ENCODE measurements around the gene CDHR2. TPM values are rescaled to one million over a fixed set of nuclear protein-coding genes. Genes with fewer than 3 reads are reported as not detected.

CDHR2 gene
- total and polyA plus RNA-seq, 2 of the 13 experiments (the other 11 are each of a cell fraction or from before 2014, with no cell fraction given), result 17.9 to 20.9 TPM

DNA sequence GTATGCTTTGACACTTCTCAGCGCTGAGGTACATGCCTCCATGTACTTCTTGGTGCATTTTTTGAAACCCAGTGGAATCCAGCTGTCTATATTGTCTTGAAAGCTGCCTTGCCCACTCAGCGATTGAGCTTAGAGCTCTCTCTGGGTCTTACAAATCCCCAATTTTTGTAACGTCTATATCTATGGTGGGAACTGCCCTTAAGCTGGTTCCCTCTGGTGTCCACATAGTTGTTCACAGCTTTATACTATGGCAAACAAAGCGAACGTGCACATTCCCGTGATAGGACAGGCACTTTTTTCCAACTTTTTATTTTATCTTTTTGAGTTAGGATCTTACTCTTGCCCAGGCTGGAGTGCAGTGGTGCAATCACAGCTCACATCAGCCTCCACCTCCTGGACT is 20.9 kb downstream of the CDHR2 start:
- DNase-seq (ENCODE audit: low spot score) (no peak), ATAC-seq (no peak), FAIRE-seq (no peak)
- no peaks in the 10 kb centered on the region for H3K4me1 ChIP-seq (ENCODE audit: insufficient read depth, low read length)
- H3K9ac ChIP-seq (ENCODE audit: insufficient read depth, low read depth, low read length), result no peak overlapping the region
- no peak overlapping the region for H3K27ac ChIP-seq (ENCODE audit: extremely low read length, insufficient read depth, low read length)
- TF ChIP-seq ZNF468 (CRISPR knock-in tag; IDR thresholded peaks at IDR 0.05), result no peak
- TF ChIP-seq ZFP41 (CRISPR knock-in tag; IDR thresholded peaks at IDR 0.05; ENCODE audit: borderline replicate concordance), result no peak
- no peak for TF ChIP-seq CREB3 (CRISPR knock-in tag; IDR thresholded peaks at IDR 0.05)
- TF ChIP-seq KAT8 (CRISPR knock-in tag; IDR thresholded peaks at IDR 0.05), result no peak
- TF ChIP-seq NR2C2 (CRISPR knock-in tag; IDR thresholded peaks at IDR 0.05; ENCODE audit: borderline replicate concordance), result no peak
- no peak for TF ChIP-seq ARID2 (CRISPR knock-in tag; IDR thresholded peaks at IDR 0.05; ENCODE audit: borderline replicate concordance)
- no peak overlapping the region for H2AFZ ChIP-seq (ENCODE audit: low read length)
- POLR2A ChIA-PET, result no interaction called here
- H3K27me3 ChIP-seq (ENCODE audit: control insufficient read depth in 1 of 2, insufficient read depth in 2 of 2, low read length in 2 of 2), result no peaks in the 10 kb centered on the region
- WGBS (ENCODE audit: low lambda C conversion rate), result 95% methylated on average over 6 of the region's 6 CpGs
- H3K4me2 ChIP-seq (ENCODE audit: low read depth, low read length), result no peak overlapping the region
- no TSS peak for BruUV-seq (replicated peaks)
- CTCF ChIA-PET (ENCODE audit: low intra/inter-chr PET ratio, low total read pairs), result no interaction called here
- intact Hi-C loops (cut with micrococcal nuclease; ENCODE audit: unreplicated experiment), result no loop called here
- H3K79me2 ChIP-seq (ENCODE audit: insufficient read depth, low read length), result no peaks in the 10 kb centered on the region
- no peaks in the 10 kb centered on the region for H3K9me3 ChIP-seq (ENCODE audit: low read length)
- no peak overlapping the region for H3K4me3 ChIP-seq (replicated peaks in 1 of 3; ENCODE audit: insufficient read depth in 1 of 3, low read depth in 2 of 3, low read length in 3 of 3)
- in situ Hi-C loops (cut with HindIII; ENCODE audit: extremely low pct_ligation_motif_present, low pct_unique_long_range_greater_than_20kb), result no loop called here
- H3K36me3 ChIP-seq (replicated peaks in 1 of 2; ENCODE audit: control insufficient read depth in 1 of 2, insufficient read depth in 2 of 2, low read length in 2 of 2), result no peaks in the 10 kb centered on the region
- H4K20me1 ChIP-seq (ENCODE audit: insufficient read depth, low read length), result no peaks in the 10 kb centered on the region

DNA sequence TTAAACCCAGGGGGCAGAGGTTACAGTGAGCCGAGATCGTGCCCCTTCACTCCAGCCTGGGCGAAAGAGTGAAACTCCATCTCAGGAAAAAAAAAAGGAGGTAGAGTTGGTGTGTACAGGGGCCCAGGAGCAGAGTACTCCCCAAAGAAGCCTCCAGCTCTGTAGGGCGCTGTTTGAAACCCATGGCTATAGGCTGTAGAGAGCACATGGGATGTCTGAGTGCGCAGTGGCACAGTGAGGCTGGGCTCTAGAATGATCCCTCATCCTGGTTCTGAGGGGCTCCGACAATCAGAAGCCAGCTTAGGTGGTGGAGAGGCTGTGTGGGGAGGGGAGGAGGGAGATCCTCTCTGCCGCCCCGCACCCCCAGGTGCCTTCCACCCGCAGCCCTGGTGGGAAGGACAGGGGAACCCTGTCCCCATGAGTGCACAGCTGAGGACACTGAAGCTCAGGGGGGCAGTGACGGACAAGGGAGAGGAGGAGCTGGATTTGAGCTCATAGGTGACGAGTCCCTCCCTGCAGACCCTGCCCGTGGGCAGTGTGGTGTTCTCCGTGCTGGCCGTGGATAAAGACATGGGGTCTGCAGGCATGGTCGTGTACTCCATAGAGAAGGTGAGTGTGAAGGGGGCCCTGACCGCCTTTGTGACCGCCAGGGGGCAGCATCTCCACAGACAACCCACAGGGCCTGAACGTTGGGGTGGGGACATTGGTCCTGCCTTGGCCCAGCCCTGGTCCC is 24.6 kb downstream of the CDHR2 start:
- 65% methylated on average over 15 of the region's 18 CpGs for WGBS (ENCODE audit: low lambda C conversion rate)
- CTCF ChIA-PET (ENCODE audit: low intra/inter-chr PET ratio, low total read pairs), result interaction anchor here (1.1 kb wide), 1 partner anchor 85 kb away, joined by 3 read pairs; no protein-coding TSS in a partner anchor
- peak; percentile 39 for FAIRE-seq
- peak; percentile 92 for ATAC-seq
- DNase-seq (ENCODE audit: low spot score), result peak; percentile 38
- H3K36me3 ChIP-seq (replicated peaks in 1 of 2; ENCODE audit: control insufficient read depth in 1 of 2, insufficient read depth in 2 of 2, low read length in 2 of 2), result peaks cover 1 to 5% of the 10 kb centered on the region in 2 experiments; a peak in 3 of 5 replicates
- H3K4me2 ChIP-seq (ENCODE audit: low read depth, low read length), result no peak overlapping the region
- no peak overlapping the region for H3K9ac ChIP-seq (ENCODE audit: insufficient read depth, low read depth, low read length)
- POLR2A ChIA-PET, result no interaction called here
- BruUV-seq (replicated peaks), result no TSS peak
- H3K27me3 ChIP-seq (ENCODE audit: control insufficient read depth in 1 of 2, insufficient read depth in 2 of 2, low read length in 2 of 2), result no peaks in the 10 kb centered on the region
- in situ Hi-C loops (cut with HindIII; ENCODE audit: extremely low pct_ligation_motif_present, low pct_unique_long_range_greater_than_20kb), result no loop called here
- no peaks in the 10 kb centered on the region for H3K79me2 ChIP-seq (ENCODE audit: insufficient read depth, low read length)
- no peak overlapping the region for H3K27ac ChIP-seq (ENCODE audit: extremely low read length, insufficient read depth, low read length)
- no peaks in the 10 kb centered on the region for H3K4me1 ChIP-seq (ENCODE audit: insufficient read depth, low read length)
- no peak overlapping the region for H3K4me3 ChIP-seq (replicated peaks in 1 of 3; ENCODE audit: insufficient read depth in 1 of 3, low read depth in 2 of 3, low read length in 3 of 3)
- H3K9me3 ChIP-seq (ENCODE audit: low read length), result no peaks in the 10 kb centered on the region
- H4K20me1 ChIP-seq (ENCODE audit: insufficient read depth, low read length), result no peaks in the 10 kb centered on the region
- no peak overlapping the region for H2AFZ ChIP-seq (ENCODE audit: low read length)
- intact Hi-C loops (cut with micrococcal nuclease; ENCODE audit: unreplicated experiment), result no loop called here
- TF ChIP-seq, protein P1, sequence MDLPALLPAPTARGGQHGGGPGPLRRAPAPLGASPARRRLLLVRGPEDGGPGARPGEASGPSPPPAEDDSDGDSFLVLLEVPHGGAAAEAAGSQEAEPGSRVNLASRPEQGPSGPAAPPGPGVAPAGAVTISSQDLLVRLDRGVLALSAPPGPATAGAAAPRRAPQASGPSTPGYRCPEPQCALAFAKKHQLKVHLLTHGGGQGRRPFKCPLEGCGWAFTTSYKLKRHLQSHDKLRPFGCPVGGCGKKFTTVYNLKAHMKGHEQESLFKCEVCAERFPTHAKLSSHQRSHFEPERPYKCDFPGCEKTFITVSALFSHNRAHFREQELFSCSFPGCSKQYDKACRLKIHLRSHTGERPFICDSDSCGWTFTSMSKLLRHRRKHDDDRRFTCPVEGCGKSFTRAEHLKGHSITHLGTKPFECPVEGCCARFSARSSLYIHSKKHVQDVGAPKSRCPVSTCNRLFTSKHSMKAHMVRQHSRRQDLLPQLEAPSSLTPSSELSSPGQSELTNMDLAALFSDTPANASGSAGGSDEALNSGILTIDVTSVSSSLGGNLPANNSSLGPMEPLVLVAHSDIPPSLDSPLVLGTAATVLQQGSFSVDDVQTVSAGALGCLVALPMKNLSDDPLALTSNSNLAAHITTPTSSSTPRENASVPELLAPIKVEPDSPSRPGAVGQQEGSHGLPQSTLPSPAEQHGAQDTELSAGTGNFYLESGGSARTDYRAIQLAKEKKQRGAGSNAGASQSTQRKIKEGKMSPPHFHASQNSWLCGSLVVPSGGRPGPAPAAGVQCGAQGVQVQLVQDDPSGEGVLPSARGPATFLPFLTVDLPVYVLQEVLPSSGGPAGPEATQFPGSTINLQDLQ (CRISPR knock-in tag; IDR thresholded peaks at IDR 0.05), result no peak
- TF ChIP-seq ZFP90 (CRISPR knock-in tag; IDR thresholded peaks at IDR 0.05; ENCODE audit: borderline replicate concordance), result no peak
- TF ChIP-seq, protein P2, sequence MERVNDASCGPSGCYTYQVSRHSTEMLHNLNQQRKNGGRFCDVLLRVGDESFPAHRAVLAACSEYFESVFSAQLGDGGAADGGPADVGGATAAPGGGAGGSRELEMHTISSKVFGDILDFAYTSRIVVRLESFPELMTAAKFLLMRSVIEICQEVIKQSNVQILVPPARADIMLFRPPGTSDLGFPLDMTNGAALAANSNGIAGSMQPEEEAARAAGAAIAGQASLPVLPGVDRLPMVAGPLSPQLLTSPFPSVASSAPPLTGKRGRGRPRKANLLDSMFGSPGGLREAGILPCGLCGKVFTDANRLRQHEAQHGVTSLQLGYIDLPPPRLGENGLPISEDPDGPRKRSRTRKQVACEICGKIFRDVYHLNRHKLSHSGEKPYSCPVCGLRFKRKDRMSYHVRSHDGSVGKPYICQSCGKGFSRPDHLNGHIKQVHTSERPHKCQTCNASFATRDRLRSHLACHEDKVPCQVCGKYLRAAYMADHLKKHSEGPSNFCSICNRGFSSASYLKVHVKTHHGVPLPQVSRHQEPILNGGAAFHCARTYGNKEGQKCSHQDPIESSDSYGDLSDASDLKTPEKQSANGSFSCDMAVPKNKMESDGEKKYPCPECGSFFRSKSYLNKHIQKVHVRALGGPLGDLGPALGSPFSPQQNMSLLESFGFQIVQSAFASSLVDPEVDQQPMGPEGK (CRISPR knock-in tag; IDR thresholded peaks at IDR 0.05), result peak; percentile 42; the same call in 1 of the 2 replicates
- TF ChIP-seq STAG1 (CRISPR knock-in tag; IDR thresholded peaks at IDR 0.05), result peak; percentile 76
- TF ChIP-seq NCOA2 (CRISPR knock-in tag; IDR thresholded peaks at IDR 0.05), result no peak

All from HepG2 (cell line).